ENCODE measurements around the gene DENND1A.

The DENND1A gene

DNA sequence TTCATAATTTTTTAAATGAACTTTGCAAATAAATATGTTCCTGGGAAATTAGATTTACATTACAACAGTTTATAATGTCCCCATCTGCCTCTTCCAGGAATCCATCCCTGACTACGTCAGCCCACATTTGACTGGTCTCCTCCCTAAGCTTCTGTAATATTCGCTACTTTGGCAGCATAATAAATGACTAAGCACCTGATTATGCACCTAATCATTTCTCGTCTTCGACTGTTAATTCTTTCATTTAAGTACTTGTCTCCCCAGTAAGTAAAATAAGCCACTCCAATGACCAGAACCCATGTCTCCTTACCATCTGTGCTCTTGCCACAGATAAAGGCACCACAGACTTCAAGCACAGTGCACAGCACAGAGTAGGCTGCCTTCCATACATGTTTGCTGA lies 122.7 kb downstream of the DENND1A start:
- DNase-seq, result no peak

- DNase-seq, result no peak
Measured at GRCh38 chr9:123806829-123807228, 123.1 kb downstream of the DENND1A start.

- no peak for DNase-seq
Measured at GRCh38 chr9:123798195-123798594, 131.7 kb downstream of the DENND1A start.

DNA sequence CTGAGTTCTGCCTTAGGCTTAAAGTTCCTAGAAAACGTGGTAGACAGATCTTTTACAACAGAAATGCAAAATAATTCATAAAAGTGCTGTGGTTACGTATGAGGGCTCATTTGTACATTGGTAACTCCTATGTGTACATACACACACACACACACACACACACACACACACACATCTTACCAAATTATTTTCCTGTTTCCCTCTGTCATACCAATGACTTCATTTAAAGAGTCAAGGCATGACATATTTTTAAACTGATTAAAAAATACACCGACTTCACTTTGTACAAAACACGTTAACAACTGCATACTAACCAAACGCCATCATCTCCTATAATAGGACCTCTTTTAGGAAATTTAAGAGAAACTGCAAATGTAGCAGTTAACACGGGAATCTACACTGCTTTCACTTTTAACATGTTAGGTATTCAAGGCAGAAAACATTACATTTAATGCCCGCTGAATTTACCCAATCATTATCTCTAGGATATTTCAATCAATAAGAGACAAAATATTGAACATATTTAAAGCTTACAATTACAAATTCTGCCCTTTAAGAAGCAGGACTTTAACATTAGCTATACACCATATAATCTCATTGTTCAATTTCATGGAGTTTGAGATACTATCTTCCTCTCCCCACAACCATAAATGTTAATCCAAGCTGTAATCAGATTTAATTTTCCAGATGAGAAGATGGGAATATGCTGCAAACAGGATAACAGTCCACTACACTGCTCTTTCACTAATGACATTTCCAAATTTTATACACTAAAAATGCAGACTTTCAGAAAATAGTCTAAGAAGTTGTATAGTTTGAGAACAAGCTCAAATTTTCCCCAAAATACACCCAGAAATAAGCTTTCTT lies 133.1 kb downstream of the DENND1A start:
- DNase-seq, result no peak

DNA sequence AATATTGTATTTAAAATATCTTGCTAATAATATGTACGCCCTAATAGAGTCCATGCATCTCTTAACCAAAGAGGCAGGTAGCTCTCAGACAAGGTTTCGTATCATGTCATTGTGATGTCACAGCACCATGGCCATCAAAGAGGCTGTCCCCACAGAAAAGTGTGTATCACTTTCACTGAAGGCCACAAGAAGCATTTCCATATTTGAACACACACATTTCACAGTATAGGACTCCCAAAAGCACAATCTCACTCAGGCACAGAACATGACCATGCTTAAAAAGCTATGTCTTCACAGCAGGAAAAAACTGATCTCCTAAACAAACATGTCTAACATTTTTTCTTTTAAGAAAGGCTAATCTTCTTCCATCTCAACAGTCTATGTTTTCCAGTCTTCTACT lies 133.8 kb downstream of the DENND1A start:
- no peak for DNase-seq

DNA sequence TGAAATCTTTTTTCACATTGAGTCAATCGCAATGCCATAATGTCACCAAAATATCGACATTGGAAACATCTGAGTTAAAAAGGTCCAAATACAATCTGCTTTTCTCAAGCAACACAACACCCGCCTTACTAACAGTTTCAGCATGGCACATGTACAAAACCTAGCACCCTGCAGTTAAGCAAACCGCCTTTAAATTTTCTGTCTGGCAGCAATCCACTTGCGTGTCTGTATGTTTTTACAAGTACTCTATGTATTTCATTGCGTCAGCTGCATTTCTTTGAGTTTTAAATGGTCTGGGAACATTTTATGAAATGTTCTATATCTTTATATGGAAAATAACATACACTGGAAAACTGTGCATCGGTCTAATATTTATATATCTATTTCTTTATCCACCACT lies 134.6 kb downstream of the DENND1A start:
- DNase-seq, result no peak

DNA sequence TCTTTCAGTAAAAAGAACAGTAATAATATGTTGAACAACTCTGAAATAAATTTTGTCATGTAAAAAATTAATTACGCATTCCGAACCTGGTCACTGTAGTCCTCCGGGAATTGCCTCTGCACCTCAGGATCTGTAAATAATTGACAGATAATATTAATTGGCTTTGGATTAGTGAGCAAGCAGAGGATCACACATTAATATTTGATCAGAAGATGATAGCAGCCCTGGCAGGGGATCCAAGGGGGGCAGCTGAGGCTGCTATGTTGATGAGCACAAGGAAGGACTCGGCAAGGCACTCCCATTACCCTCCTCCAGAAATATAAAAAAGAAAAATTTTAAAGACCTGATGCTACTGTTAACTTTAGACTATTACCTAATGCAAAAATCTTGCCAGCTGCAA lies 137.4 kb downstream of the DENND1A start:
- no peak for DNase-seq

DNA sequence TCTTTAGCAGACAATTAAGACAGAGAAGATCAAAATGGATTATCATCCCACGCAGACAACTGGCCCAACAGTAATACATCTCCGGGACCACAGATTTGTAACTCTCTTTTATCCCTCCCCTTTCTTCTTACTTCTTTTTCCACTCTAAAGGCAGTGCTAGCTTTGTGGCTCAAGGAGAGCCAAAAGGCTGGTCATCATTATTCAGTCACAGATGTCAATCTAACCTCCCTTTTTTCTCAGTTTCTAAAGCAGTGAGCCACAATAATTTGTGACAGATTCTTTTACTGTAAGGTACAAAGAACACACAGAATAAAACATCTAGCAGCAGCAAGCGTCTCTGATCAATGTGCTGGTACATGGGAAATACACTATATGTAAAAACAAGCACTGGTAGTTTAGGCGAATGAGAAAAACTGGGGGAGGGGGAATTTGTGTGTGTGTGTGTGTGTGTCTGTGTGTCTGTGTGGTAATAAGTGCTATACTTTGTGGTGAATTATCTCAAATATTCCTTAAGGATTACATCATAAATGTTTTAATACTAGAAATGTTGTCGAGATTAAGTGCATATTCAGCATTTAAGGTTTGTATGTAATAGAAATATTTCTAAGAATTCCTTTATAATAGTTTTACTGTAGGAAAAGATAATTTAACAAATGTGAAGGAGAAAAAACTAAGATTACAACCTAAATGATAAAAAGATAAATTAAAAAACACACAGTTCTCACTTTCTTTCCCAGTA lies 140.2 kb downstream of the DENND1A start:
- DNase-seq, result no peak

- no peak for DNase-seq
Measured at GRCh38 chr9:123787416-123787815, 142.5 kb downstream of the DENND1A start.

GRCh38 chr9:123784518-123784917 lies 145.4 kb downstream of the DENND1A start:
- no peak for DNase-seq

- DNase-seq, result no peak
Measured at GRCh38 chr9:123778232-123778902, 151.6 kb downstream of the DENND1A start.

GRCh38 chr9:123776708-123777537 lies 153.0 kb downstream of the DENND1A start:
- no peak for DNase-seq

DNA sequence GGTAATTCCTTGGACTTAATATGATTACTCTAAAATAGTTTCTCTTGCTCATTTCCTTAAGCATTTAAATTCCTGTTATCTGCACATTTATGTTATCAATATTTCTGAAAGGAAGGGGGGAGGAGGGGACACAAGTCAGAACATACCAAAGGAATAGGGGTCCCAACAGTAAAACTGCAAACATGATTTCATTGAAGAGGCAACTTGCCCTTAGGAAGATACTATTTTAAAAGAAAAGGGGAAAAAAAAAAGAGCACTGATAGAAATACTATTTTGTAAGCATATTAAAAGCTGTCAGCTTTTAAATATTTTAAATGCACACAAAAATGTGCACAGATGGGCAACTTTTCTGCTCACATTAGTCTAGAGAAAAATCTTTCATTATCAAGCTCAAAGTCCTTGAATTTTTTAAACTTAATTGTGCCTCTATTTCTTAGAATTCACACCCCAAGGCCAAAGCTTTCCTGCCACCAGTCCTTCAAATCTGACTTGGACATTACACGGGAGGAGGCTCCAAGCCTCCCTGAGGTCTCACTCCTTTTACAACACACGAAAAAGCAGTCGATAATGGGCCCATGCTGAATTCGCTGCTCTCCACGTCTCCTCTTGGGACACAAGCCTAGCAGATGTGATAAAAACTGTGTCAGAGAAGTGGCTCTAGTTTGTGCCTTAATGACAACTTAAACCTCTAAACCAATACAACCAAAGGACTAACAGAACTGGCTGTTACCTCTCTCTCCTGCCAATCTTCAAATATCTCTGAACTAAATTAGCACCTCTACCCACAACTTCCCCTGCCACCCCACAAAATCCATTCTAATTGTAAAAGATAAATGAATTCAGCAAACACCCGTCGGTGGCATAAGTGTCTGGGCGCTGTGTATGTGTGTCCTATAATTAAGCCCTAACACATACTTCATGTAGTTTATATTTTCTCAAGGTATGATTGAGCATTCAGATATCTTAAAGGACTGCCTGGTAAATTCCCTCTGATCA lies 154.3 kb downstream of the DENND1A start:
- no peak for DNase-seq

- no peak for DNase-seq
Measured at GRCh38 chr9:123773783-123774182, 156.1 kb downstream of the DENND1A start.

DNA sequence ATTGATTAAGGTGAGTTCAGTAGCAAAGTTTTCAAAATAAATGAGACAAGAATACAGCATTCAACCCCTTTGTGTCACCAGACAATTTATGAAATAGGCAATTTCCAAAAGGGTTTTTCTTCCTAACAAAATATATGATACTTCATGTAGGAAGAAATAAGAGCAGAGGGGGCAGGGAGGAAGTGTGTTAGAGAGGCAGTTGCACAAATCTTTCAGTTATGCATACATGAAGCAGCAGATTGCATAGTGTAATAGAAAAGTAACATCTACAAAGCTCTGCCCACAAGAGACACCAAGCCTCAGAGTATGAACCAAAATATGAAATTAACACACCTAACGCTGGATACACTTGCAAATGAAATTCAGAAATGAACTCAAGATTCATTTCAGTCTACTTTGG lies 157.0 kb downstream of the DENND1A start:
- no peak for DNase-seq

GRCh38 chr9:123772374-123772773 lies 157.6 kb downstream of the DENND1A start:
- DNase-seq, result no peak

GRCh38 chr9:123771690-123772089 lies 158.2 kb downstream of the DENND1A start:
- DNase-seq, result no peak

GRCh38 chr9:123769719-123770118 lies 160.2 kb downstream of the DENND1A start:
- no peak for DNase-seq

- no peak for DNase-seq
Measured at GRCh38 chr9:123763910-123764588, 165.9 kb downstream of the DENND1A start.

DNA sequence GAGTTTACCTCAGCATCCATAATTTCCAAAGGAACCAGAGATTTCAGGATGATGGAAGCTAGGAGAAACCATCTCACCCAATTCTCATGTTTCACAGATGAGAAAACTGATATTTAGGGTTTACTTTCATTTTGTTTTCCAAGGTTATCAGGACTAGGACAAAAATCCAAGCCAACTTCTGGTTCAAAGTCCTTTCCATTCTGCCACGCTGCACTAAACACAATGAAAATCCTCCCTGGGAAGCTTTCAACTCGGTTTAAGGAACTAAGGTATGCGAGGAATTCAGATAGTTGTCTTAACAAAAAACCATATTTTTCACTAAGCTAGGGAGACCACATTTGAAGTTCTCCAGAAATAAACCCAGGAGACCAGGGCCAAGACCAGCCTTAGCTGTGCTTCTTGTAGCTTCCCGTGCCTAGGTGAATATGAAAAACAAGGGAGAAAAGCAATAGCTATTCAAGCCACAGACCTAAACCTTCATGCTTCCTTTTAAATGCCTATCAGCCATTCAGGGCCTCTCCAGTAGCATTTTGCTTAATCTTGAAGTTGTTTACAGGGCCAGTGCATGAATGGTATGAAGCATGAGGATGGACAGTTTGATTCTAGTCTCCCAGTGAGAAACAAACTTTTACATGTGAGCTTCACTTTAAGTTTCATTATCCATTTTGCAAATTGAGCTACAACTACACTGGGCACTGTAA lies 167.9 kb downstream of the DENND1A start:
- no peak for DNase-seq

Measured in KG1 (cell line).